SH-SY5Y (cell line): Measurements from ENCODE around the gene PRR16.

Experiments used
- GATA2 ChIP-seq: IDR thresholded peaks from 2 replicates; pipeline ENCODE4 v1.6.1; 2011; ENCODE audit warnings: mild to moderate bottlenecking, low read depth, low read length
- GATA3 ChIP-seq: IDR thresholded peaks from 2 replicates; pipeline ENCODE4 v1.6.1; 2011; ENCODE audit warnings: low read depth, mild to moderate bottlenecking, low read length, moderate library complexity

The PRR16 gene

DNA sequence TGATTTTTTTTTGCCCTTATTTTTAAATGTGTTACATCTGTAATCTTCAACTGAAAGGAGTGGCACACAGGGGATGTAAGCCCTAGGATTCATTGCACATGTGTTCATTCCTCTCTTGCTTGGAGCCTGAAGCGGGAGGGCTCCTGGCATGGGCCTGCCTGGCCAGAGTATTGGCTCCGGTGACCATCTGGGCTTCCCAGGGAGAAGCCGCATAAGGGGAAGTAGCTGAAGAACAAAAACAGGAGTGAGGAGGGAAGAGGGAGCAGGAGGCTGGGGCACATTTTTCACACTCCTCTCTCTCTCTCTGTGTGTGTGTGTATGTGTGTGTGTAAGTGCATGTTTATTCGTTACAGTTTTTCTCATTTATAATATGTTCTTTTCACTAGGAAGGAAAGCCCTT, 269.9 kb downstream of the PRR16 start:
- no peak for TF ChIP-seq GATA3
- TF ChIP-seq GATA2 = no peak

DNA sequence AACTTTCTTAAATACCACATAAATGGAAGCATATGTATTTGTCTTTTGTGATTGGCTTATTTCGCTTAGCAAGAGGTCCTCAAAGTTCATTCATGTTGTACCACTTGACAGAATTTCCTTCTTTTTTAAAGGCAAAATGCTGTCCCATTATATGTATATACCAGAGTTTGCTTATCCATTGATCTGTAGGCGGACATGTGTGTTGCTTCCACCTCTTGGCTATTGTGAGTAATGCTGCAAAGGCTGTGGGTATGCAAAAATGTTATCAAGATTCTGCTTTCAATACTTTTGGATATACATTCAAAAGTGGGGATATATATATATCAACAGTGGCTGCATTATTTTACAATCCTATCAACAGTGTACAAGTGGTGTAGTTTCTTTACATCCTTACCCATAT, 271.0 kb downstream of the PRR16 start:
- TF ChIP-seq GATA3 = peak; percentile 43; the same call in 1 of the 2 replicates
- no peak; the same call in 1 of the 2 replicates for TF ChIP-seq GATA2
